Epithelial cell of umbilical artery (primary cell): Measurements from ENCODE around the gene PROM2. TPM values are rescaled to one million over a fixed set of nuclear protein-coding genes. Genes with fewer than 3 reads are reported as not detected.

Source experiments
- total RNA-seq: library from RNA; depleted of rRNA; stranded (reverse); fragments of >200 nt; gene quantifications from 2 replicates; pipeline ENCODE4 v1.2.3, GENCODE V29; 2014

The PROM2 gene
- total RNA-seq = 0.30 and 0.65 TPM in 2 replicates

GRCh38 chr2:95274291-95275150 lies at the start of gene PROM2:
Gene PROM2 (plus strand): TSS chr2:95274449. CDS start chr2:95274586, 137 bp downstream.

GRCh38 chr2:95296880-95297487 lies 22.7 kb downstream of the PROM2 start, which contains the start of gene KCNIP3:
Gene KCNIP3 (plus strand): TSS chr2:95297347. CDS start chr2:95297439, 92 bp downstream.

Other genes starting within 250 kb of the PROM2 start
- gene MAL, start 248.7 kb upstream of the PROM2 start, total RNA-seq = not detected in 2 replicates
- gene MRPS5, start 152.6 kb upstream of the PROM2 start, total RNA-seq = 59.1 and 67.8 TPM in 2 replicates
- 9.1 and 9.9 TPM in 2 replicates for gene ZNF514, start 114.6 kb upstream of the PROM2 start, total RNA-seq
- 4.9 and 6.5 TPM in 2 replicates for gene ZNF2, start 108.6 kb upstream of the PROM2 start, total RNA-seq
- 3.6 and 9.6 TPM in 2 replicates for gene ZNF892, start 66.9 kb upstream of the PROM2 start, total RNA-seq
- 0.97 and 1.1 TPM in 2 replicates for gene KCNIP3, start 22.9 kb downstream of the PROM2 start, total RNA-seq
- gene FAHD2A, start 128.3 kb downstream of the PROM2 start, total RNA-seq = 42.2 and 56.4 TPM in 2 replicates
- gene TRIM43B, start 210.3 kb downstream of the PROM2 start, total RNA-seq = not detected in 2 replicates